Retinal pigment epithelial cell (primary cell): ENCODE data around the gene SOD2.
"Not testable (repeated sequence)": the region's sequence is repeated elsewhere in the genome, so short reads cannot be mapped to it uniquely, and the experiment has no call there.

ENCODE experiments used
- DNase-seq: peaks from one replicate; pipeline ENCODE4 v3.0.0-alpha.2; 2010; ENCODE audit warnings: low read depth
- H3K4me3 ChIP-seq: 2 replicates; pipeline ENCODE4 v1.5.1; 2011; ENCODE audit warnings: mild to moderate bottlenecking, low read length, control low read depth, moderate library complexity
- TF ChIP-seq, protein P1 (sequence below): conservative IDR thresholded peaks from 2 replicates; pipeline ENCODE4 v1.5.1; 2011; ENCODE audit warnings: low read depth, low read length, control low read depth, inconsistent platforms

SOD2 gene

DNA sequence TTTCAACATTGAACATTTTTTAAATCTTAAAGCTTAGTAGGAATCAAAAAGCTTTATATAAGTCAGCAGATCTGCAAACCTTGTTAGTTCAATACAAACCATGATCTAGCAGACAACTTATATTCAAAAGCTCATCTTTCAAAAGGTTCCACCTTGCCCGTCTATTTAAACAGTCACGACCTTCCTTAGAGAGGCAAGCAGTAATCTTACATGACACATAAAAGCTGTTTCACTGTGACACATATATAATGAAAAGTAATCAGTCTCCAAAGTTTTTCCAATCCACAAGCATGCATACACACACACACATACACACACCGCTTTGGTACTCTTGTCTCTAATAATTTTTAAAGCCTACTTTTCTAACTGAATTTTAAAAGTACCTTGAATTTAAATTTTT, 12.9 kb downstream of the SOD2 start:
- no peak for DNase-seq
- TF ChIP-seq, protein P1, sequence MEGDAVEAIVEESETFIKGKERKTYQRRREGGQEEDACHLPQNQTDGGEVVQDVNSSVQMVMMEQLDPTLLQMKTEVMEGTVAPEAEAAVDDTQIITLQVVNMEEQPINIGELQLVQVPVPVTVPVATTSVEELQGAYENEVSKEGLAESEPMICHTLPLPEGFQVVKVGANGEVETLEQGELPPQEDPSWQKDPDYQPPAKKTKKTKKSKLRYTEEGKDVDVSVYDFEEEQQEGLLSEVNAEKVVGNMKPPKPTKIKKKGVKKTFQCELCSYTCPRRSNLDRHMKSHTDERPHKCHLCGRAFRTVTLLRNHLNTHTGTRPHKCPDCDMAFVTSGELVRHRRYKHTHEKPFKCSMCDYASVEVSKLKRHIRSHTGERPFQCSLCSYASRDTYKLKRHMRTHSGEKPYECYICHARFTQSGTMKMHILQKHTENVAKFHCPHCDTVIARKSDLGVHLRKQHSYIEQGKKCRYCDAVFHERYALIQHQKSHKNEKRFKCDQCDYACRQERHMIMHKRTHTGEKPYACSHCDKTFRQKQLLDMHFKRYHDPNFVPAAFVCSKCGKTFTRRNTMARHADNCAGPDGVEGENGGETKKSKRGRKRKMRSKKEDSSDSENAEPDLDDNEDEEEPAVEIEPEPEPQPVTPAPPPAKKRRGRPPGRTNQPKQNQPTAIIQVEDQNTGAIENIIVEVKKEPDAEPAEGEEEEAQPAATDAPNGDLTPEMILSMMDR = no peak
- no peak overlapping the region for H3K4me3 ChIP-seq

DNA sequence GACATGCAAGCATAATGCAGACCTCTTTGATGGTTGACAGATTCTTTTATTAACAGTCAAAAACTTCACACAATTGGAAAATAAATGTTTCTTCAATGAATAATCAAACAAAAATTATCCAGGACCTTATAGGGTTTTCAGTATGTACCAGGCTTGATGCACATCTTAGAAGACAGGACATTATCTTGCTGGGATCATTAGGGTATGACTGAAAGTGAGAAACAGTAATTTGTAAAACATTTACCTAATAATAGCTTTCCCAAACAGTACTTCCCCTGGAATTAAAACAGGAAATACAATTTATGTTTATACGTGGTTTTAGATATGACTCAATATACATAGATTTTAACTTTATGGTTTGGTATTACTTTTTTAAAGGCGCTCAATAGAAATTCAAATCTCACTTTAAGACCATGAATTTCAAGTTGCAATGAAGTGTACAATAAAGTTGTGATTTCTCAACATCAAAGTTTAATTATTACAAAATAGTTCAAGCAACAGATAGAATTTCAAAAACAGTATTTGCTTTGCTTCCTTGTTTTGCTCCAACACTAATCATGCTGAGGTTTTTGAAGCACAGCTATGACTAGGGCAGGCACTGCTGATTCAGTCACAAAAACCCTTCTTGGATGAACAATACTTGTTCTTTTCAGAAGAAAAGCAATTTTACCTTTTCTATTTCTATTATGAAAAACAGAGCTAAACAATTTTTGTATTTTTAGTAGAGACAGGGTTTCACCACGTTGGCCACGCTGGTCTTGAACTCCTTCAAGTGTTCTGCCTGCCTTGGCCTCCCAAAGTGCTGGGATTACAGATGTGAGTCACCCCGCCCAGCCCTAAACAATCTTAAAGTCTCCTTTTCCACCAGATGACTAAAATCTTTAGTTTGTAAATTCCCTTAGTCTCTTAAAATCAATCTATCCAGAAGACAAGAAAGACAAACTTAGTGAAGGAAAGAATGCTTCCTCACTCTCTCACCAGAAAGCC, 13.7 kb downstream of the SOD2 start:
- TF ChIP-seq, protein P1 = no peak
- H3K4me3 ChIP-seq = no peak overlapping the region
- no peak for DNase-seq

DNA sequence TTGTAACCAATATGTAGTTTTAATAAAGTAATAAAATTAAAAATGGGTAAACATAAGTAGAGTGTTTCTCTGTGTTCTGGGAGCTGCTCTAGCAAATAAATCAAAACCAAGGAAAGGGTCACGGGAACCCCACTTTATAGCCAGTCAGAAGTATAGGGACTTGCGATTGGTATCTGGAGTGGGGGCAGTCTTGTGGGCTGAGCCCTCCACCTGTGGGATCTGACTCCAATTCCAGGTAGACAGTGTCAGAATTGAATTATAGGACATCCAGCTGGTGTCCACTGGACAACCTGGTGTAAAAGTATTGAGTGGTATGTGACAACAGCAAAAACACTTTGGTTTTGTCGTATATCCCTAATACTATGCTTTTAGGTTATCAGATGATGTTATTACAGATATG, 14.5 kb downstream of the SOD2 start:
- no peak overlapping the region for H3K4me3 ChIP-seq
- no peak for DNase-seq
- TF ChIP-seq, protein P1 = no peak

DNA sequence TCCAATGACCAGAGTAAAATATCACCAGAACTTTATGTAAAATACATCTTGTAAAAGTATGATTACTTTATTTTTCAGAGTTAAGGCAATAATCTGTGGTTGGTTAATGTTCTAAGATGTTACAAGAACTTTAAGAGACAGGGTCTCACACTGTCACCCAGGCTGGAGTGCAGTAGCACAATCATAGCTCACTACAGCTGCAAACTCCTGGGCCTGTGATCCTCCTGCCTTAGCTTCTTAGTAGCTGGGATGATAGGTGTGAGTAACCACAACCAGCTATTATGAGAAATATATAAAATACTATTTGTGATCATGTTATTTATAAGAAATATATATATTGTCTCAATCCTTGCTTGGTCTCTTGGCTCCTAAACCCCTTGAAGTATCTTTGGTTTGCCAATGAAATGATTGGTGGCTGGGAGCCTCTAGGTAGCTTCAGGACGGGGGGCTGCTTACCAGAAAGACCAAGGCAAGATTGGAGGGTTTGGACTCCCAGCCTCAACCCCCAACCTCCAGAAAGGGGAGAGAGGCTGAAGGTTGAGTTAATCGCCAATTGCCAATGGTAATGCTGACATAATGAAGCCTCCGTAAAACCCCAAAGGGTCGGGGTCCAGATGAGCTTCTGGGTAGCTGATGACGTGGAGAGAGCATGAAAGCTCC, 15.4 kb downstream of the SOD2 start:
- no peak overlapping the region for H3K4me3 ChIP-seq
- TF ChIP-seq, protein P1 = no peak
- DNase-seq = no peak

DNA sequence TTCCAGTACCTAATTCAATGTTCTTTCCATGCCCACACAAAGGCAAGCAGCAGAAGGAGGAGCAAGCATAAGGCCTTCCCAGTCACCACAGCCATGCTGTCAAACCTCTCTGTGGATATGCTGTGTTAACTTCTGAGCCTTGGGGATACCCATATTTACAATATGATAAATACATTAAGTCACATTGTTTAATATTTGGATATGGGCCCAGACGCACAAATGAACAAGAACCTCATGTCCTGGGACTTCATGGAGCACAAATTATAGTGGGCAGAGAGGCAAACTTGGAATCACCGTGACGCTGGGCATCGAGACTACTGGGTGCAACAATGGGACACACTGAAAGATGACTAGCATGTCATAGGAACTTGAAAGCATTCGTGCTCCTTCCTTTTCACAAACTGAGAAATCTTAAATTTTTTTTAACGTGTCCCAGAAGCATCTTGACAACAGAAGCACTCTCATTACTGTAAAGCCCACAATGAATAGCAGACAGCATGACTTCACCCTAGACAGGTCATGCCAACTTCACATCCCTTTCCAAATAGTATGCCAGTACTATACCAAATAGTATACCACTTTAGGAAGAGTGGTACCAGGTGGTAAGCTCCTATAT, 16.0 kb downstream of the SOD2 start:
- TF ChIP-seq, protein P1 = no peak
- H3K4me3 ChIP-seq = no peak overlapping the region
- DNase-seq = no peak

DNA sequence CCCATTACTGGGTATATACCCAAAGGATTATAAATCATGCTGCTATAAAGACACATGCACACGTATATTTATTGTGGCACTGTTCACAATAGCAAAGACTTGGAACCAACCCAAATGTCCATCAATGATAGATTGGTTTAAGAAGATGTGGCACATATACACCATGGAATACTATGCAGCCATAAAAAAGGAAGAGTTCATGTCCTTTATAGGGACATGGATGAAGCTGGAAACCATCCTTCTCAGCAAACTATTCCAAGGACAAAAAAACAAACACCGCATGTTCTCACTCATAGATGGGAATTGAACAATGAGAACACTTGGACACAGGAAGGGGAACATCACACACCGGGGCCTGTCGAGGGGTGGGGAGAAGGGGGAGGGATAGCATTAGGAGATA, 16.8 kb downstream of the SOD2 start:
- DNase-seq, H3K4me3 ChIP-seq: not testable (repeated sequence)

DNA sequence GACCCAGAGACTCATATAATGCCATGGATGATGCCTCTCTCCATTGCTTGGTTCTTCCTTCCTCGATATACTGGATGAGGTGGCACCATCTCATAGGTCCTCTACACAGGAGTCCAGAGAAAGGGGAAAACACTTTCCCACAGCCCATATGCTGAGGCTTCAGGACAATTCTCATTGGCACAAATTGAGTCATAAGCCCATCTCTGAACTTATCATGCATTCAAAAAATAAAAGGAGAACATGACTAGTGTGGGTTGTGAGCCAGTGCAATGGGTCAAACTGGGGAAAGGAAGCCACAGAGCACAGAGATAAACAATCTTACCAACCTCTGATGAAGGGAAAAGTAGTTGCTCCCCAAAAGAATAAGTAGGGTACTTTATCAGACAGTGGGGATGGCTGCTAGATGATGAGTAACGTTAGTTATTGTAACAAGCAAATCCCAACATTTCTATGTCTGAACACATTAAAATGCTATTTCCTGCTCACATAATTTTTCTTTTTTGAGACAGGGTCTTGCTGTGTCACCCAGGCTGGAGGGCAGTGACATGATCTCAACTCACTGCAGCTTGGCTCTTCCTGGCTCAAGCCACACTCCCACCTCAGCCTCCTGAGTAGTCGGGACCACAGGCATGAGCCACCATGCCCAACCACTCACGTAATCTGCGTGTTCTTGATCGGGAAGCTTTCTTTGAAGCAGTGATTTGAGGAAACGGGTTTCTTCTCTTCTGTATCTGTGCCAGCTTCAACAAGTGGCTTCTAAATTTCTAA, 27.0 kb downstream of the SOD2 start:
- no peak for DNase-seq
- TF ChIP-seq, protein P1 = no peak
- no peak overlapping the region for H3K4me3 ChIP-seq

DNA sequence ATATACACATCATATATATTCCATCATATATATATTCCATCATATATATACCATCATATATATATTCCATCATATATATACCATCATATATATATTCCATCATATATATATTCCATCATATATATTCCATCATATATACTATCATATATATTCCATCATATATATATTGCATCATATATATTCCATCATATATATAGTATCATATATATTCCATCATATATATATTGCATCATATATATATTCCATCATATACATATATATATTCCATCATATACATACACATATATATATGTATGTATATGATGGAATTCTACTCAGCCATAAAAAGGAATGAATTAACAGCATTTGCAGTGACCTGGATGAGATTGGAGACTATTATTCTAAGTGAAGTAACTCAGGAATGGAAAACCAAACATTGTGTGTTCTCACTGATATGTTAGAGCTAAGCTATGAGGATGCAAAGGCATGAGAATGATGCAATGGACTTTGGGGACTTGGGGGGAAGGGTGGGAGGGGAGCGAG, 29.6 kb downstream of the SOD2 start:
- H3K4me3 ChIP-seq, DNase-seq: not testable (repeated sequence)

DNA sequence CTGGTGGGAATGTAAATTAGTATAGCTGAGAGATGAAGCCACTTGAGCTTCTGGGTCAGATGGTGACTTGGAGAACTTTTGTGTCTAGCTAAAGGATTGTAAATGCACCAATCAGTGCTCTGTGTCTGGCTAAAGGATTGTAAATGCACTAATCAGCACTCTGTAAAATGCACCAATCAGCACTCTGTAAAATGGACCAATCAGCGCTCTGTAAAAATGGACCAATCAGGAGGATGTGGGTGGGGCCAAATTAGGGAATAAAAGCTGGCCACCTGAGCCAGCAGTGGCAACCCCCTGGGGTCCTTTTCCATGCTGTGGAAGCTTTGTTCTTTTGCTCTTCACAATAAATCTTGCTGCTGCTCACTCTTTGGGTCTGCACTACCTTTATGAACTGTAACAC, 31.1 kb downstream of the SOD2 start:
- not testable (repeated sequence) for H3K4me3 ChIP-seq, DNase-seq
